GM21619 (cell line): Measurements from ENCODE around the gene NAA15.
"Not testable (repeated sequence)": the region's sequence is repeated elsewhere in the genome, so short reads cannot be mapped to it uniquely, and the experiment has no call there.

Experiments
- ATAC-seq: cut with Tn5 transposase; IDR thresholded peaks from one replicate; pipeline ENCODE4 v1.9.1; 2021; ENCODE audit not compliant: unreplicated experiment

Gene NAA15

GRCh38 chr4:139295942-139296299 is 5.4 kb upstream of the NAA15 start:
- ATAC-seq, result no peak

- ATAC-seq, result no peak
These were observed 4.3 kb upstream of the NAA15 start for GRCh38 chr4:139297001-139297410.

DNA sequence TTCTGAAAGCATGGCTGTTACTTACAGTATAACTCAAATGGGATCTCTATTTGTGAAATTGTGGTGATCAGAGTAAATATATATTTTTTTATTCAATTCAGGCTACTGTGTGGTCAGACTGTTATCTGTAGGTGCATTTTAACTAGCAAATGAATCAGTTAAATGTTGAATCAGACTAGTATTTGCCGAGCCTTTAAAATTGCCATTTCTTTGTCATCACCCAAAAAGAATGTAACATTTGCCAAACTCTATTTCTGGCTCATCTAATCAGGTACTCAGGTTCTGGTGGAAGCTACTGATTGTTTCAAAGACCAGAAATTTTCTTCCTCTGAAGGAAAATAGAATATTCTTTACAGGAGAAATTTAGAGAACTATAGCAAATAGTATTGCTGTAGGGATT is 1.8 kb upstream of the NAA15 start:
- ATAC-seq, result no peak

- ATAC-seq, result peak; percentile 2
These were observed 733 bp upstream of the NAA15 start for GRCh38 chr4:139300431-139301112.

DNA sequence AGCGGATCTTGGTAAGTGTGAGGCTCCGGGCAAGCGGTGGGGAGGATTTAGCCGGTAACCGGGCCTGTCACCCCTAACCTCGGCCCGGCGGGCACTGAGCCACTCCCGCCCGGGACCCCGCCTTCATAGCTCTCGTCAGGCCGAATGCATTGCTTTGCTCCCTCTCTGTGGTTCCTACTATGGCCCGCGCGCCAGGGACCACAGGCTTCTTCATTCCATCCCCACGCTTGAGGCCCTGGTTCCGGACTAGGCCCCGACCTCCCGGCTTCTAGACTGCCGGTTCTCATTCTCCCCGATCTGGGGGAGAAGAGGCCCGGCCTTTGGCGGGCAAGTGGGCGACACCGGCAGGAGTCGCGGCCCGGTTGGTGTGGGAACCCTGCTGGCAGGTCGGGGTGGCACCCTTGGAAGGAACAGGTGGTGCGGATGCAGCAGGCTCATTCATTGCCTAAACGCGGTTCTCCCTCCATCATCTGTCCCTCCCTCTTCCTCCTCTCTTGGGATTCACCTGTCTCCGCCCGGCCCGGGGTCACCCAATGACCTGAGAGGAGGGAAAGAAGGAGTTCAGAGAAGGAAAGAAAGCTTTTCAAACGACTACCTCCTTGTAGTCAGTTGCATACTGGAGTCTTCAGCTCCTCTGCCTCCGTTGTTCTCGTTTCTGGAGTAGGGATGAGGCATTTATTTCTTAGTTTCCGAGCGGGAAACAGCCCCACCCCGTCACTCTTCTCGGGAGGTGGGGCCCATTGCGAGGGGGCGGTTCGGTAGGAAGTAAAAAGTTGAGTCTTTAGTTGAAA is 711 bp downstream of the NAA15 start, which contains the start of gene NDUFC1:
NDUFC1 (minus strand) TSS at position 657 of the 791 bp plus-strand sequence. CDS start 6,679 bp downstream, outside the sequence.
- peak; percentile 40 for ATAC-seq

- no peak for ATAC-seq
These were observed 3.6 kb downstream of the NAA15 start for GRCh38 chr4:139304920-139305319.

- no peak for ATAC-seq
These were observed 10.6 kb downstream of the NAA15 start for GRCh38 chr4:139311909-139312308.

DNA sequence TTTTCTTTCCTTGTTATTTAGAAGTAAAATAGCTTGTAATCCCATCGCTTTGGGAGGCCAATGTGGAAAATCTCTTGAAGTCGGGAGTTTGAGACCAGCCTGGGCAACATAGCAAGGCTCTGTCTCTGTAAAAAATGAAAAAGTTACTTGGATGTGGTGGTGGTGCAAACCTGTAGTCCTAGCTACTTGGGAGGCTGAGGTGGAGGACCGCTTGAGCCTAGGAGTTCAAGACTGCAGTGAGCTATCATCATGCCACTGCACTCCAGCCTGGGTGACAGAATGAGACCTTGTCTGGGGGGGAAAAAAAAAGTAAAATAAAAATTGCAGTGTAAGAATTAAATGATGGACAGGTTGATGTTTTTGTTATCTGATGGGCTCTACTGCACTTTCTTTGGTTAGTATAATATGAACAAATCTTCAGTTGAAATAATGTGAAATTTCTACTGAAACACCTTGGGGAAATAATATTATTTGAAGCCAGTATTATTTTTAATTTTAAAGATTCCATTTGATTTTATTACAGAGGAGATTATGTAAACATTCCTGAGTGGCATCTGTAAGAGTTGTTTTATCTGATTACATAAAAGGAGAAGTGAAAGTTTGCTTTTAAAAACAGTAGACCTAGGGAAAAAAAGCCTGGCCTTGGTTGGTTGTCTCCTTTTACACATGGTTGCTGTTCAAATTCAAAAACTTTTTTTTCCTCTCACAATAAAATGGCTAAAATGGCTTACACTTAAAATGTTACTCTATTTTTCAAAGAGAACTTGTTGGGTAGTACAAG is 11.4 kb downstream of the NAA15 start:
- no peak for ATAC-seq

DNA sequence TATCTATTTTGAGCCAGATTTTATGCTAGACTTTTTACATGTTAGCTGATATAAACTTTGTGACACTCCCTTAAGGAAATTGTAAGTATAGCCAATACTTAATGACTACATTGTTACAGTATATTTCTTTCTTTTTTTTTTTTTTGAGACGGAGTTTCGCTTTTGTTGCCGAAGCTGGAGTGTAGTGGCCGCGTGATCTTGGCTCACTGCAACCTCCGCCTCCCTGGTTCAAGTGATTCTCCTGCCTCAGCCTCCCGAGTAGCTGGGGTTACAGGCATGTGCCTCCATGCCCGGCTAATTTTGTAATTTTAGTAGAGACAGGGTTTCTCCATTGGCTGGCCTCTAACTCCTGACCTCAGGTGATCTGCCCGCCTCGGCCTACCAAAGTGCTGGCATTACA is 12.1 kb downstream of the NAA15 start:
- ATAC-seq, result not testable (repeated sequence)

DNA sequence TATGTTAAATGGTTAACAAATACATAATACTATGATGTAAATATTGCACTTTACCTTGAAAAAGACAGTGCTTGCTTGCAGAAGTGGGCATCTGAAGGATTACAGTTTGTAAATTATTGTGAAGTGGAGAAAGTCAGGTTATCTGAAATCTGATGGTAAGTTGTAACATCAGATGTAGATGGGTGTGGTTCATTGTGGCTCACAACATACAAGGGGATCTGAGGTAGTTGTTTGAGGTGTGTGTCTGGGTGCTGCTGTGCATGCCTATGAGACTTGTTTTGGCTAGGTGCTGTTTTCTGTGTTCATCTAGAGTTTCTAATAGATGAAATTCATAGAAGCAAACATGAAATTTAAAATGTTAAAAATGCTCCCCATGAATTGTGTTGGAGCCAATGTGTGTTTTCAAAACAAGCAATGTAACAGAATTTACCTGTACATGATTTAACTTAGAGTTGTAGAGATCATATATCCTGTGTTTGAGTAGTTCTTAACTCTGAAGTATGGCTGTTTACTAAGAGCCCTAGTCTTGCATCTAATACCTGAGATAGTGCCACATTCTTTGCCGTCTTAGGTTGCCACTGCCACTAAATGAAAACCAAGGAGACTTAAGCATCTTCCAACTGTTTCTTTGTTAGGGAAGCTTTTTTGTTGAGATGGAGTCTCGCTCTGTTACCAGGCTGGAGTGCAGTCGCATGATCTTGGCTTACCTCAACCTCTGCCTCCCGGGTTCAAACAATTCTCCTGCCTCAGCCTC is 12.9 kb downstream of the NAA15 start:
- ATAC-seq, result no peak

DNA sequence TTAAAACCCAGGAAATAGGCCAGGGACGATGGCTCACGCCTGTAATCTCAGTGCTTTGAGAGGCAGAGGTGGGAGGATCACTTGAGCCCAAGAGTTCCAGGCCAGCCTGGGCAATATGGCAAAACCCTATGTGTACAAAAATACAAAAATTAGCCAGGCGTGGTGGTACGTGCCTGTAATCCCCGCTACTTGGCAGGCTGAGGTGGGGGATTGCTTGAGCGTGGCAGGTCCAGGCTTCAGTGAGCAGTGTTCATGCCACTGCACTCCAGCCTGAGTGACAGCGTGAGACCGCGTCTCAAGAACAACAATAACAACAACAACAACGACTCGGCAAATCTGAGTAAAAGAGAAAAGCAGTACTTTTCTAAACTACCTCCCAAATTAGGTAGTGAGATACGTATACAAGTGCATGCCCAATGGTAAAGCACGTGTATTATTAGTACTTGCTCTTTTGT is 13.9 kb downstream of the NAA15 start:
- peak; percentile 68 for ATAC-seq

GRCh38 chr4:139316733-139317132 is 15.4 kb downstream of the NAA15 start:
- no peak for ATAC-seq

GRCh38 chr4:139317635-139318034 is 16.3 kb downstream of the NAA15 start:
- no peak for ATAC-seq

GRCh38 chr4:139319571-139319970 is 18.3 kb downstream of the NAA15 start:
- no peak for ATAC-seq

DNA sequence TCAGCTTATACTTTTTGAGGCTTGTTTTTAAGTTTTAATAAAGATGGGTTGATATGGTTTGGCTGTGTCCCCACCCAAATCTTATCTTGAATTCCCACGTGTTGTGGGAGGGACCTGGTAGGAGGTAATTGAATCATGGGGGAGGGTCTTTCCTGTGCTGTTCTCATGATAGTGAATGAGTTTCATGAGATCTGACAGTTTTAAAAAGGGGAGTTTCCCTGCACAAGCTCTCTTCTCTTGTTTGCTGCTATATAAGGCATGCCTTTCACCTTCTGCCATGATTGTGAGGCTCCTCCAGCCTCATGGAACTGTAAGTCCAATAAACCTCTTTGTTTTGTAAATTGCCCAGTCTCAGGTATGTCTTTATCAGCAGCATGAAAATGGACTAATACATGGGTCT is 20.8 kb downstream of the NAA15 start:
- ATAC-seq, result not testable (repeated sequence)

- ATAC-seq, result not testable (repeated sequence)
These were observed 21.2 kb downstream of the NAA15 start for GRCh38 chr4:139322541-139322940.

- no peak for ATAC-seq
These were observed 23.3 kb downstream of the NAA15 start for GRCh38 chr4:139324620-139325019.

DNA sequence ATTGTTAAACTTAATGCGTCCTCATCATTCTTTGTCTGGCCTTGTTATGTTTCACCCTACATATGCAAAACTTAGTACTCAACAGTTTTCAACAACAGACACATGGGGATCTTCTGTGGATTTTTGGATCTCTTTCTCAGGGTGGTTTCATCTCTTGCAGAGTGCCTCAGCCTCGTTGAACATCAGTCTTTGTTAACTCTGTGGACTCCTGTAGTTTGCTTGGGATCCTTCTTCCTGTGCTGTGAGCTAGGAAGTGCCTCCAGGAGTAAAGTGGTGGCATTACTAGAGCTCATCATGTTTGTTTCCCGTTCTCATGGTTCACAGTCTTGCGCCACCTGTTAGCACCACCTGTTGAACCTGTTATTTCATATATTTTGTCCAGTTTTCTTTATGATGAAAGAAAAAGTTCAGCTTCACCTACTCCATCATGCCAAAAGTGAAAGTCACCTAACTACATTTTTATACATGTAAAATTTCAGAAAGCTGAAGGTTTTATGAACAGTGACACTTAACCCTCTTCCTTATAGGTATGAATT is 28.4 kb downstream of the NAA15 start:
- ATAC-seq, result no peak

DNA sequence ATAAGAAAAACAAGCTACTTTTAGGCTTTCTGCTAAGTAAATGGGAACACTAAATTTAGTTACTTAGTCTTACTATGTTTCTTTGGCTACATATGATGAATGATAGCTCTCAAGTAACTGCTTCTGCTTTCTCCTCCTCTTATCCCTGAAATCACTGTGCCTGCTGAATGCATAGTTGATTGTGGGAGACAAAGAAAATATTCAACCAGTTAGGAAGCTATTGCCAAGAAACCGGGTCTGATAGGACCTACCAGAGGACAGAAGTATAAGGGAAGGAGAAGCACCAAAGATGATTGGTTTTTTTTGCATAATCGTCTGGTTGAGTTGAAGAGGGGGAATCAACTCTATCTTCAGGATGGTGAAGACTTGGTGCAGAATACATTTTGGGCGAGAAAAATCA is 29.0 kb downstream of the NAA15 start:
- no peak for ATAC-seq

GRCh38 chr4:139331185-139331584 is 29.9 kb downstream of the NAA15 start:
- ATAC-seq, result no peak

DNA sequence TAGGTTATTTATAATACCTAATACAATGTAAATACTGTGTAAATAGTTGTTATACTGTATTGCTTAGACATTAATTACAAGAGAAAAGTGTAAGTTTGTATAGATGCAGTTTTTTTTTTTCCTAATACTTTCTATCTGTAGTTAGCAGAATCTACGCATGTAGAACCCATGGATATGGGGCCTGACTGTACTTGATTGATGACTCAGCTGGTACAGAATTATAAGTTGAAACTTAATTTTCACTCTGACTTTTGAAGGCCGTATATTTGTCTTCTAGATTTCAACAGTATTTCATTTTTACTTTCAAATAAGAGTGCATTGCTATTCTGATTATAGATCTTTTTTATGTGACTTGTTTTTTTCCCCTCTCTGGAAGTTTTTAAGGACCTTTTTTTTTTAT is 31.7 kb downstream of the NAA15 start:
- ATAC-seq, result no peak
